ENCODE results near the gene SCAMP4.

SCAMP4 gene

DNA sequence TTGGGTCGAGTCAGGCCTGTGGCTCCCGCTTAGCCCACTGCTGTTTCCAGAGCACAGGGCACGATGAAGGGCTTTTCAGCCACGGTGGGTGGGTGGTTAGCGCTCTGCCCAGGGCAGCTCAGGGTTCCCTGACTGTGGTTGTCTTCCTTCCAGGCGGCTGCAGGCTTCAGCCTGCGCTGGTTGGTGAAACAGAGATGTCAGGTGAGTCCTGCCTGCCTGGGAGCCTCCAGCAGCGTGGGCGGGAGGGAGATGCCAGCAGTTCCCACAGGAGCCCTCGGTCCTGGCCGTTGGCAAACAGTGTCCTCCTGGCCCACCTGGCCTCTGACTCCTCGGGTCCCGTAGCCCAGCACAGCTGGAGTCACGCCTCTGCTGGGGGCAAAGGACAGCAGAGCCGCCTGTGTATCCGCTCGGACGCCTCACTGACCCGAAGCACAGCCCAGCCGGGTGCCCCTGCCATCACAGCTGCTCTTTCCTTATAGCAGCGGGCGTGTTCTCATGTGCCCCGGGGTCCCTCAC lies 9.7 kb downstream of the SCAMP4 start:
- no peak for DNase-seq

DNA sequence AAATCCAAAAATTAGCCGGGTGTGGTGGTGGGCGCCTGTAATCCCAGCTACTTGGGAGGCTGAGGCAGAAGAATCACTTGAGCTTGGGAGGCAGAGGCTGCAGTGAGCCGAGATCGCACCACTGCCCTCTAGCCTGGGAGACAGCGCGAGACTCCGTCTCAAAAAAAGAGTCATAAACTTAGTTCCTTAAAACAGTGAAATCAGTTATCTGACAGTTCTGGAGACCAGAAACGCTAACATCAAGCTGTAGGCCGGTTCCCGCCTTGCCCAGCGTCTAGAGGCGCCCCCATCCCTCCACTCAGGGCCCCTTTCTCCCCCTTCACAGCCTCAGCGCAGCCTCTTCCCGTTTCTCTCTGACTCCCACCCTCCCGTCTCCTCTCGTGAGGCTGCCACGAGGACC lies 11.9 kb downstream of the SCAMP4 start:
- DNase-seq, result peak; percentile 22 to 41

DNA sequence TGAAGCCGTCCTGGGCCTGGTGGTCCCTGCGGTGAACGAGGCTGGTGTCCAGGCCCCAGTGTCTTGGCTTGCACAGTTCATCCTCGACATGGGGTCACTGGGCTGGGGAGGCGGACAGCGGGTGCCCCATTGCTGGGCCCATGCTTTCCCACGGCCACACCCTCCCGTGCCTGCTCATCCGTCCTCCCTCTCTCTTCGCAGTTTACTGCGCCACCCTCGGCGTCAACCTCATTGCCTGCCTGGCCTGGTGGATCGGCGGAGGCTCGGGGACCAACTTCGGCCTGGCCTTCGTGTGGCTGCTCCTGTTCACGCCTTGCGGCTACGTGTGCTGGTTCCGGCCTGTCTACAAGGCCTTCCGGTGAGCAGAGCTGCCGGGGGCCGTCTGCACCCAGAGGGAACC lies 12.7 kb downstream of the SCAMP4 start:
- no peak for DNase-seq

DNA sequence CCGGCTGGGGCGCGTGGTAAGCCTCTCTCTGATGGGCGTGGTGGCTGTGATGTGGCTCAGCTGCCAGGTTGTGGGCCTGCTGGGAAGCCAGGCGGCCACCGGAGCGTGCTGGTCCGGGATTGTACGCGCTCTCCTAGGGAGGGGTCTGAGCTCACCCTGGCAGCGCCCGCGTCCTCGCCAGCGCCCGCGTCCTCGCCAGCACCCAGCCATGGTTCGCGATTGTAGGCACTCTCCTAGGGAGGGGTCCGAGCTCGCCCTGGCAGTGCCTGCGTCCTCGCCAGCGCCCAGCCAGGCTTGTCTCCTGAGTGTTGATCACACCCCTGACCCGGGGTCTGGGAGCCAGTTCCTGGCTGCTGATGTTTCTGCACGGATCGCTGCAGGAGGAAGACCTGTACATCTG lies 13.8 kb downstream of the SCAMP4 start:
- DNase-seq, result no peak

DNA sequence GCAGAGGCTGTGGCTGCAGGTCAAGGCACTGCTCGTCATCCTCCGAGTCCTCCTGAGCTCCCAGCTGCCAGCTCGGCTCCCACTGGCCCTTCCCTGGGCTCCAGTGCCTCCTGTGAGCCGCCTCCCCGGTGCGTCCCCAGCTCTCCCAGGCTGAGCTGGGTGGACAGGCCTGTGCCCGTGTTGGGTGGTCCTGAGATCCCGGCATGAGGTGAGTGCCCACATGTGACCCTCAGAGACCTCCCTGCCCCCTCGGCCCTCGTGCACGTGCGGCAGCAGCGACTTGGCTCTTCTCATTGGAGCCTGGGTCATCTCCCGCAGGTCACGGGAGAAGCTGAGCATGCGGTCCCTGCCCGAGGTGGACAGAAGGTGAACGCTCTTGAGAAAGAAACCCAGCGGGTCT lies 15.4 kb downstream of the SCAMP4 start:
- DNase-seq, result no peak

DNA sequence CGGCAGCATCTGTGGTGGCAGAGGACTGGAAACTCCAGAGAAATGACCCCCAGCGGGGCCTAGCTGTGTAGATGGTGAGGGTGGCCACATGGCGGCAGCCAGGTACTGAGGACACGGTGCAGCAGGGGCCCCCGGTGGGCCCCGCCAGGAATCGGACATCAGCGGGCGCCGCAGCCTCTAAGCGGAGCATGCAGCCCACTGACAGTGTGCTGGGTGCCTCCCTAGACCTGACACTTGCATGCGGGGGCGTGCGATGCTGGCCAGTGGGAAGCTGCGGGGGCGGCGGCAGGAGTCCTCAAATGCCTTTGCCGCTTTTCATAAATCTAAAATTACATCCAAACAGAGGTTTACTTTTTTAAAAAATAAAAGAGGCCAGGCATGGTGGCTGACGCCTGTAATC lies 16.1 kb downstream of the SCAMP4 start:
- DNase-seq, result no peak

DNA sequence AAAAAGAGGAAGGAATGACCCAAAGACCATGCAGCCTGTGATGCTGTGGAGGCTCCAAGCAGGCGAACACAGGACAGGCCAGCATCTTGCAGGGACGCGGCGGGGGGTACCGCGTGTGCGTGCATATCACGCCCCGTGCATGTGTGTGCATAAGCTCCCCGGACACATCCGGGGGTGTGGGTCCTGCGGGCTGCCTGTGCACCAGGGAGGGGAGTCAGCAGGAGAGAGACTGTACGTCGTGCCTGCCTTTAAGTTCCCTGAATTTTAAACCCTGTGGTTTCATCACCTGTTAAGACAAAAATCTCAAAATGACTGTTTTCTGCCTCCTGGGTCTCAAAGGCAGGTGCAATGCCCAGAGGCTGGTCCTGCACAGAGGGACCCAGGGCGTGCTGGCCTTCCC lies 16.6 kb downstream of the SCAMP4 start:
- no peak for DNase-seq

DNA sequence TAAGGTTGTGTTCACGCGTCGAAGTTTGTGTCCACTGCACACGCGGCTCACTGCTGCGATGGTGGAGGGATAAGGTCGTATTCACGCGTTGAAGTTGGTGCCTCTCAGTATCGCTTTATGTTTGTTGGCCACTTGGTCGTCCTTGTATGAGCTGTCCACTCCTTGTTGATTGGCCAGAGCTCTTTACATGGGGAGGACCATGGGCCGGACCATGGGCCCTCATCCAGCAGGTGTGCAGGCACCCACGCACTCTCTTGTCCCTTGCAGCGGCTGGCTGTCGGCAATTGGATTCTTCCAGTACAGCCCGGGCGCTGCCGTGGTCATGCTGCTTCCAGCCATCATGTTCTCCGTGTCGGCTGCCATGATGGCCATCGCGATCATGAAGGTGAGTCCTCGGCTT lies 17.6 kb downstream of the SCAMP4 start:
- DNase-seq, result no peak

DNA sequence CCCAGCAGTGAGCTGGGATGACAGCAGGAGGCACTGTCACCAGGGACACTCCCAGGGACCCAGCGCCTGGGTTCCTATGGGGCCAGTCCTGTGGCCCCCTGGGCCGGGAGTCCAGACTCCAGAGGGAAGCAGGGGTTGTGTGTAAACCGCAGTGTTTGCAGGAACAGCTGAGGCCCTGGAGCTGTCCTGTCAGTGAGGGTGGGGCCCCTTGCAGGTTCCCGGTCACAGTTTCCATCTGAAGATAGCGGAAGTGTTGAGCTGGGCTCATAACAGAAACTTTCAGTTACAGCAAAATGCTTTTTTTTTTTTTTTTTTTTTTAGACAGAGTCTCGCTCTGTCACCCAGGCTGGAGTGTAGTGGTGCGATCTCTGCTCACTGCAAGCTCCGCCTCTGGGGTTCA lies 18.1 kb downstream of the SCAMP4 start:
- peak; percentile 30 to 38 for DNase-seq

DNA sequence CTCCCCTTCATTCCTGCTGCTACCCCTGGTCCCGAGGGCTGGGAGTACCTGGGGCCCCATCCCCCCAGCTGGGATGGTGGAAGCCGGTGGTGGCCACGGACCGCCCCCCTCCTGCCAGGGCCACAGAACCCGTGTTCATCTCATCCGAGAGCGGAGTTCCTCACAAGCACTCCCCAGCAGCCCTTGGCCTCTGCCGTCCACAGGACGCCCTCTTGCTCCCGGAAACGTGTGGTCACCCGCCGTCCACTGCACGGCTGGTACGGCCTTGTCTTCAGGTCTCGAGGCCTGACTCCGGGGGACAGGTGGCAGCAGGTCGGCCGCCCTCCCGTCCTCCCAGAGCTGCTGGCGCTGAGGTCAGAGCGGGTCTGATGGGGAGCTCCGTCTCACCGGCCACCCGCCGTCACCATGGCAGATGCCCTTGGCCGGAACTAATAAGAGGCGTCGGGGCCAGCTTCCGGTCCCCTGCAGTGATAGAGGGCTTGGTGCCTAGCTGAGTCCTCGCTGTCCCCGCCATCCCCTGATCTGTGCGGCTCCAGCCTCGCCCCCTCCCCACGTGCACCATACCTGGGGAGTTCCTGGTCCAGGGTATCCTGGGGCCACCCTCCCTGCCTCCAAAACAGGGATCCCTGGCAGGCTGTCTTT lies 19.2 kb downstream of the SCAMP4 start:
- DNase-seq, result no peak

DNA sequence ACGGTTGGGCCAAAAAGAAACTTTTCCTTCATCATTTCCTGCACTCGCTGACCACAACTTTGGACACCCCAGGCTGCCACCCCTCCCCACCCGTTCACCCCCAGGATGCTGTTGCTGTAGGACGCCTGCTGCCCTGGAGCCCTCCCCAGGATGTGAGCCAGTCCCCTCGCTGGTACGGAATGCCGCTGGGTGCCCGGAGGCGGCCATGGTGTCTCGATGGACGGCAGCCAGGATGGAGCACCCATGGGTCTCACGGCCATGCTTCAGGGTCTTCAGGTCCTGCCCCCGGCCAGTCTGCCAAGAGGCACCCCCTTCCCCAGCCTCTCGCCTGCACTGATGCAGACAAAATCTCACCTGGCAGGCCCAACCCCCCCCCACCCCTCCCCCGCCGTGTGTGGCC lies 20.3 kb downstream of the SCAMP4 start:
- DNase-seq, result no peak

DNA sequence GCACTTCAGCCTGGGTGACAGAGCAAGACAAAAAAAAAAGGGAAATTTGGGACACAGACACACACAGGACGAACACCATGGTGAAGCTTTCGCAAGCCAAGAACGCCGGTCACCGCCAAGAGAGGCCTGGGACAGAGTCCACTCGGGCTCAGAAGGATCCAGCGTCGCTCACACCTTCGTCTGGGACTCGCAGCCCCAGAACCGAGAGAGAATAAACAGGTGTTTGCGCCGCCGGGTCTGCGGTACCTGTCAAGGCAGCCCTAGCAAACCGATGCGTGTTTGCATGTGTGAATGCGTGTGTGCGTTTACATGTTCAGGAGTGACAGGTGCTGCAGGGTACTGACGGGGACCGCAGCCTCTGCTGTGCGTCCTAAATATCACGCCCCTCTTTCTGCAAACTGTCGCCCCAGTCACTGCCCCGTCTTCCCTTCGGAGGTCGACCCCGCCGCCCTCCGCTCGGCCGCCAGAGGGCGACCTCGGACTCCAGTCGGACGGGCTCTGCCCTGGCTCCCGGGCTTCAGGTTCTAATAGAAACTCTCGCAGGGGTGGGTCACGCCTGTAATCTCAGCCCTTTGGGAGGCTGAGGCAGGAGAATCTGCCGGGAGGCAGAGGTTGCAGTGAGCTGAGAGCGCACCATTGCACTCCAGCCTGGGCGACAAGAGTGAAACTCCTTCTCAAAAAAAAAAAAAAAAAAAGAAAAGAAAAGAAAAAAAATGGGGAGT lies 24.0 kb downstream of the SCAMP4 start:
- peak; percentile 73 for DNase-seq

DNA sequence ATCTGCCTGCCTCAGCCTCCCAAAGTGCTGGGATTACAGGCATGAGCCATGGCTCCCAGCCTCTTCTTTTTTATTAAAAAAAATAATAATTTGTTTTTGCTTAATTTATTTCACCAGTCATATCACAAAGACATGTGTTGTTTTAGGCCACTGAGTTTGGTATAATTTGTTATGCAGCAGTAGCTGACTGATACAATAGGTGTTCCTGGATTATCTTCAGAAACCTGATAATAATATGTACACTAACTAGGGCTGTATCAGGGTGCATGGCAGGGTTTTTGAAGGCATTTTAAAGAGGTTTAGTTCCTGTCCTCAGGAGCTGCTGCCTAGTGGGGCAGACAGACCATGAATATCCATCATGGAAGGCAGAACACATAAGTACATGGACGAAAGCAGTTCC lies 26.2 kb downstream of the SCAMP4 start:
- no peak for DNase-seq

DNA sequence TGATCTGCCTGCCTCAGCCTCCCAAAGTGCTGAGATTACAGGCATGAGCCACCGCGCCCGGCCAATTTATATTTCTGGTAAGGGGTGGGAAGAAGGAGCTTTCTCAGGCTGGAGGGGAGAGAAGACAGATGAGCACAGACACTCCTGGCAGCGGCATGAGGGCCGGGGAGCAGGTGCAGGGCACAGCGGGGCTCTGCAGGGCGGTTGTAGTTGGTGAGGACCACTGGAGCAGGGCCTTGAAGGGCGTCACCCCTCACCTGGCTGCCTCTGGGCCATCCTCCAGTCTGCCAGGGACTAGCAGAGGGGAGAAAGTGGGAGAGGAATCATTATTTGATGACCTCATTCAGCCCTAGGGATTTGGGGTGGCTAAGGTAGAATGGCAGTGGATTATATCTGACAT lies 27.2 kb downstream of the SCAMP4 start:
- DNase-seq, result no peak

DNA sequence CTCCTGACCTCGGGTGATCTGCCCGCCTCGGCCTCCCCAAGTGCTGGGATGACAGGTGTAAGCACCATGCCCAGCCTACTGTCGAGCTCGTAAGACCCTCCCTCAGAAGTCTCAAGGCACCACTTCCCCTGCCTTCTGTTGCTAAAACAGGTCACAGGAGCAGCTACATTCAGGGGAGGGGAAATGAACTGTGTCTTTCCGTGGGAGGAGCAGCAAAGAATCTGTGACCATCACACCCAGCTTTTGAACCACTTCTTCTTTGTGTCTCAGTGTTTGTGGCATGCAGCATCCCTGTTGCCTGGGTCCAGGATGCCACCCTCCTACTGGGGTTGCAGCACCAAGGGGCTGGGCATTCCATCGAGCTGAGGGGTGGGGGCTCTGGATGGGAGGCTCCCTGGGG lies 28.0 kb downstream of the SCAMP4 start:
- no peak for DNase-seq

DNA sequence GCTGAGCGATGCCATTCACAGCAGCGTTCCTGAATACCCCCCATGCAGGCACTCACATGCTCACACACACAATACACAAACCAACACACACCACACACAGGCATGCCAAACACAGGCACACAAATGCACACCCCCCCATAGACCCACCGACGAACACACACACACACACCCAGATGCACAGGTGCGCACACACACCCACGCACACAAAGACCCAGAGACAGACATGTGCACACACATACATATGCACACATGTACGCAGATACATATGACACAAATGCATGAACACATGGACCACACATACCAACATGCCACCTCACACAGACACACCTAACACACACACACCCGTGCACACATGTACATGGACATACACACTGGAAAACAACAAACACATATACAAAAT lies 28.7 kb downstream of the SCAMP4 start:
- no peak for DNase-seq

DNA sequence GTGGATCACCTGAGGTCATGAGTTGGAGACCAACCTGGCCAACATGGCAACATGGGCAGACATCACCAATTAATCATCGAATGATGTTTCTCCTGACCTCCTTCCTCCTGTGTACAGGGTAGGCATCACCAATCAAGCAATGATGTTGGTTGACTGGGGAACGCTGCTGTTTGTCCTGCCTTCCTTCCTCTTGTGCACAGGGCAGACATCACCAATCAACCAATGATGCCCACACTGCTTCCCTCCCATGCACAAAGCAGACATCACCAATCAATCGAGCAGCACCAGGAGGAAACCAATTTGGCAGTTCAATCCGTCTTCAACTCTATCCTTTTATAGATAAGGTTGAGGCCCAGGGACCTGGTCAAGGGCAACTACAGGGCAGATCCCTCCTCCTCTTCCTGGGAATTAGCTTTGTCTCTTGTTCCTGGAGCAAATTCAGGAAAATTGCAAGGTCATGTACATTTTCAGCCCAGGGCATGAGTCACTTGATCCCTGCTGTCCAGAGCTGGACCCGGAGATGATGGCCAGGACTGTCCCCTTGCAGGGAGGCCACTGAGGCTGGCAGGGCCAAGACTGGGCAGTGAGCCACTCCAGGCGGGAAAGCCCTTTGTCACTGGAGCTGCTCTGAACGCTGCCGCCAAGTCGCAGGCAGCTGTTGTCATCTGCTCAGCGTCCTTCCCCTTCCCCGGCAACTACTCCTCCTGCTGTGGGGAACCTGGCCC lies 30.4 kb downstream of the SCAMP4 start:
- DNase-seq, result peak; percentile 15 to 27

DNA sequence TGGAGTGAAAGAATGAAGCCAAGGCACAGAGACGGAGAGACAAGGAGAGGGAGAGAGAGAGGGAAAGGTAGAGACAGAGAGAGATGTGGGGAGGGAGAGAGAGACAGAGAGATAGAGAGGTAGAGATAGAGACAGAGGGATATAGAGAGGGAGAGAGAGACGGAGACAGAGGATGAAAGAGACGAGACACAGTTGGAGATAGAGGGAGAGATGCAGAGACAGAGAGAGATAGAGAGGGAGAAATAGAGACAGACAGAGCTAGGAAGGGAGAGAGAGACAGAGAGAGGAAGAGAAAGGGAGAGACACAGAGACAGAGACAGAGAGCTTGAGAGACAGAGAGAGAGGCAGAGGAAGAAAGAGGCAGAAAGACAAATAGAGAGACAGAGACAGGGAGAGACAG lies 31.2 kb downstream of the SCAMP4 start:
- DNase-seq, result no peak

DNA sequence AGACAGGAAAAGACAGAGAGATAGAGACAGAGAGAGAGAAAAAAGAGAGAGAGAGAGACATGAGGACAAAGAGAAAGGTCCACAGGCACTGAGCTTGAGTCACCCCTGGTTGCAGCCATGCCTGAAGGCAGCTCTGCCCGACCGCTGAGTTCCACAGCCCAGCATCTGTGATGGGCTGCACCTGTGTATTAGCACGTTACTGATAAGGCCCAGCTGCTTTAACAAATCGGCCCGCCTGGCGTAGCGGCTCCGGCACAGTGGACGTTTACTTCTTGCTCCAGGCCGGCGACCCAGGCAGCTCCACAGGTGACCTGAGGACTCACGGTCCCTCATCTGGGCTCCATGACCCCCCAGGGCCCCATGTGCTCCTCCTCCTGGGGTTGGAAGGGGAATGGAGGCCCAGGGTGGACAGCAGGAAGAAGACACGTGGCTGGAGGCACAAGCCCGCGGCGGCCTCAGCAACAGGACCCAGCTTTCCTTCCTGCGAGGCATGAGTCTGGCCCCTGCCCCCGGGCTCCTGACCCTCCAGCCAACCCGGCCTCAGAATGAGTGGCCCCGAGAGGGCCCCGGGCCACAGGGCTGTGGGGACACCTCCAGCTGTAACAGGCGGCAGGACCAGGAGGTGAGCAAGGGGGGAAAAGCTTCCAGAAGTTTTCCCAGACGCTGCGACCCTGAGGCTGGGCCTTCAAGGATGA lies 31.9 kb downstream of the SCAMP4 start:
- DNase-seq, result no peak

DNA sequence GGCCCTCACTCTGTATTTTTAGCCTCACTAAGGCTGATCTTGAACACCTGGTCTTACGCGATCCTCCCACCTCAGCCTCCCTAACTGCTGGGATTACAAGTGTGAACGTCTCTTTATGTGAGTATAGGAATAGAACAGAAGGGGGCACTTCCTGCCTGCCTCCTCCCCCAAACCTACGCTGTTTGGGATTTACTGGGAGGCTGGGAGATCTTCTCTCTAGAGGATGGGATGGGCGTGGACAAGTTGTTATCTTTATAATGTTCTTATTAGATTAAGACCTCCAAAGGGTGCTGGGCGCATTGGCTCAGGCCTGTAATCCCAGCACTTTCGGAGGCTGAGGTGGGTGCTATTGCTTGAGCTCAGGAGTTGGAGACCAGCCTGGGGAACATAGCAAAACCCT lies 32.9 kb downstream of the SCAMP4 start:
- no peak for DNase-seq

DNA sequence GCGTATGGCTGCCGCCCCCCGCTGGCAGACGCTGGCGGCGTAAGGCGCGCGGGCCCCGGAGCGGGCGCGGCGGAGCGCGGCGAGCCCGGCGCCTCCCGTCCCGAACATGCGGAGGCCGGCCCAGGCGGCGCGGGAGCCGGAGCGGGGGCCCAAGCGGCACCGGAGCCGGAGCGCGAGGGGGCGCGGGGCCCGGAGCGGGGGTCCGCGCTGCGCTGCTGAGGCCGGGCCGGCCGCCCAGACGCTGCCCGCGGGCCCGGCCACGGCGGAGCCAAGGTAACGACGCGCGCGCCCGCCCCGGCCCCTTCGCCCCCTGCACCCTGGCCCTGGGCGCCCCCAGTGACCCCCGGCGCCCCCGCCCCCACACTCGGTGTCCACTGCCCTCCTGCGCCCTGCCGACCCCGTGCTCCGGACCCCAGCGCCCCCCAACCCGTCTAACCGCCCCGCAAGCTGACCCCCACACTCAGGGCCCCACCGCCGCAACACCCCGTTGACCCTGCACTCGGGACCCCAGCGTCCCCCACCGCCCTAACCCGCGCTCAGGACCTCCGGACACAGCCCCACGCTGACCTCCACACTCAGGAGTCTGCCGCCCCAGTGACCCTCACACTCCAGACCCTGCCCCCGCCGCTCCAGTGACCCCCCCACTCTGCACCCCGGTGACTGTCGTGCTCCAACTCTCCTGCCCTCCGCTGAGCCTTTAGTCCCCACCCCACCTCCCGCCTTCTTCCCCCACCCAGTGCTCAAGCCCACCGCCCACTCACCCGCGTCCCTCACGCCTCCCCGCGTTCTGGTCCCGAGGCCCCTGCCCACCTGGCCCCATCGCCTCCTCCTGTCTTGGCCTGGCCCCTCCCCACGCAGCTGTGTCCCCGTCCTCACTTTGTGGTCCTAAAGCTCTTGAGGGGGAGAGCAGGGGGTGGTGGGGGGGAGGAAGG lies 36.2 kb downstream of the SCAMP4 start, which contains the start of gene CSNK1G2:
Gene CSNK1G2, plus strand, starts transcription at position 27 of the 932 bp plus-strand sequence. CDS start 28,601 bp downstream, outside the sequence.
- DNase-seq, result no peak

Data from Kasumi-1 (cell line).